H1 (cell line): ENCODE data around the gene CTRL.

Experiments used
- ATF2 ChIP-seq: IDR thresholded peaks from 2 replicates; pipeline ENCODE4 v1.6.1; 2012; ENCODE audit warnings: low read length, inconsistent platforms
- CTCF ChIP-seq, 3 experiments: IDR thresholded peaks; 1 replicate in 2 of 3; 2 replicates in 1 of 3; pipeline versions ENCODE4 v1.5.1 to v1.6.1; 2011; ENCODE audit warnings: low read length in 3 of 3, mild to moderate bottlenecking in 3 of 3, inconsistent platforms in 2 of 3, low read depth in 1 of 3, moderate library complexity in 1 of 3; ENCODE audit not compliant: insufficient read depth in 1 of 3; ENCODE audit errors: control extremely low read depth in 1 of 3
- EGR1 ChIP-seq: IDR thresholded peaks from 2 replicates; pipeline ENCODE4 v1.6.1; 2011; ENCODE audit warnings: low read depth, low read length, borderline replicate concordance
- EP300 ChIP-seq, 2 experiments: IDR thresholded peaks; 1 replicate in 1 of 2; 2 replicates in 1 of 2; pipeline ENCODE4 v1.6.1; 2011 to 2012; ENCODE audit warnings: low read depth in 2 of 2, low read length in 2 of 2, mild to moderate bottlenecking in 2 of 2, borderline replicate concordance in 1 of 2, inconsistent platforms in 1 of 2, moderate library complexity in 1 of 2
- EZH2 ChIP-seq: fragments of 200-600 bp; sonication (generic); IDR thresholded peaks from 2 replicates; pipeline ENCODE4 v1.7.1; 2012; ENCODE audit warnings: low read depth, mild to moderate bottlenecking, moderate library complexity, low read length, inconsistent platforms; ENCODE audit not compliant: severe bottlenecking
- FOSL1 ChIP-seq: IDR thresholded peaks from 2 replicates; pipeline ENCODE4 v1.6.1; 2011; ENCODE audit warnings: mild to moderate bottlenecking, low read depth, low read length, moderate library complexity; ENCODE audit not compliant: insufficient read depth
- HDAC2 ChIP-seq, 2 experiments: fragments of 300-600 bp in 1 of 2; sonication (generic) in 1 of 2; IDR thresholded peaks; 2 replicates each; pipeline ENCODE4 v1.6.1; 2011 to 2012; ENCODE audit warnings: low read depth in 2 of 2, low read length in 2 of 2, mild to moderate bottlenecking in 2 of 2, moderate library complexity in 2 of 2, borderline replicate concordance in 1 of 2, inconsistent platforms in 1 of 2
- HDAC6 ChIP-seq: IDR thresholded peaks from one replicate; pipeline ENCODE4 v1.7.1; 2012; ENCODE audit warnings: low read depth, mild to moderate bottlenecking, inconsistent platforms, low read length, moderate library complexity
- POLR2A ChIP-seq, 2 experiments: IDR thresholded peaks; 1 replicate in 1 of 2; 2 replicates in 1 of 2; pipeline ENCODE4 v1.6.1; 2011; ENCODE audit warnings: low read depth in 2 of 2, low read length in 2 of 2, mild to moderate bottlenecking in 2 of 2; ENCODE audit errors: control extremely low read depth in 1 of 2
- RFX5 ChIP-seq: IDR thresholded peaks from 2 replicates; pipeline ENCODE4 v1.6.1; 2011; ENCODE audit warnings: low read depth, low read length, improper control_type of control experiment, borderline replicate concordance
- SIN3A ChIP-seq, 2 experiments: IDR thresholded peaks in 1 of 2; conservative IDR thresholded peaks in 1 of 2; 2 replicates each; pipeline ENCODE4 v1.6.1; 2011 to 2012; ENCODE audit warnings: low read length in 2 of 2, improper control_type of control experiment in 1 of 2, low read depth in 1 of 2, mild to moderate bottlenecking in 1 of 2
- SIX5 ChIP-seq: IDR thresholded peaks from 2 replicates; pipeline ENCODE4 v1.6.1; 2011; ENCODE audit warnings: mild to moderate bottlenecking, low read depth, low read length
- SUZ12 ChIP-seq: fragments of 200-600 bp; sonication (generic); IDR thresholded peaks from 2 replicates; pipeline ENCODE4 v1.6.1; 2012; ENCODE audit warnings: mild to moderate bottlenecking, inconsistent platforms, low read length, moderate library complexity, mixed read lengths

DNA sequence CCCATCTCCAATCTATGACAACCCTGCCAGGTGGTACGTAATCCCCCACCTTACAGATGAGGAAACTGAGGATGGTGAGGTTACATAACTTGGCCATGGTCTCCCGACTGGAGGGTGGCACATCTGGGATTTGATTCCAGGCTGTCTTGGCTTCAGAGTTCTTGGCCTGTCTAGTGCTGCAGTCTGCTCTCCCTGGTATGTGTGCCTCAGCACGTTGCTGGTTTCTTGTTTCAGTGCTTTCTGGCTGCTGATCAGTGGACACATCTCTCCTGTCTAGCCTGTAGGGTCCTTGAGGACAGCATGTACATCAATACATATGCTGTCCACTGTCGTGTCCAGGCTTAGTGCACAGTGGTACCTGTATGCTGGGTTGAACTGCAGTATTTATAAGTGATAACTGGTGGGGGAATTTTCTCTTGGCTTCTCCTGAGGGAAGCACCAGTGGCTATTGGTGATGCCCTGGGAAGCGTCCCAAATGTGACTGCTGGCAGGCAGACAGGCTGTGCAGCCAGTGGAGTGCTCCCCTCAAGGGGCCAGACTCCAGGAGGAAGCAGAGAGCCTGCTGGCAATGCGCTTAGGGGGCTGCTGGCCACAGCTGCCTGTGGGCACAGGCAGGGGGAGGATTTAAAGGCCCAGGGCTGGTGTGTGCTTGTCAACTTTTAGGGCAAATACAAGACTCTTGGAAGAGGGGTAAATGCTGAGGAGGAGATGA lies 14.4 kb downstream of the CTRL start:
- TF ChIP-seq CTCF (IDR thresholded peaks at IDR 0.05; ENCODE audit: control extremely low read depth in 1 of 3, insufficient read depth in 1 of 3, low read depth in 1 of 3, low read length in 3 of 3) (no peak), EZH2 (no peak), POLR2A (IDR thresholded peaks at IDR 0.05; ENCODE audit: control extremely low read depth in 1 of 2, low read depth in 2 of 2, low read length in 2 of 2) (no peak), SIN3A (conservative IDR thresholded peaks at IDR 0.05 in 1 of 2, IDR thresholded peaks at IDR 0.05 in 1 of 2; ENCODE audit: low read depth in 1 of 2, low read length in 2 of 2) (no peak), SUZ12 (no peak), FOSL1 (no peak), ATF2 (no peak), SIX5 (no peak), RFX5 (no peak), EP300 (IDR thresholded peaks at IDR 0.05; ENCODE audit: borderline replicate concordance in 1 of 2, low read depth in 2 of 2, low read length in 2 of 2) (no peak), EGR1 (no peak), HDAC2 (IDR thresholded peaks at IDR 0.05; ENCODE audit: borderline replicate concordance in 1 of 2, low read depth in 2 of 2, low read length in 2 of 2) (no peak), HDAC6 (no peak)
